OCI-M2 (cell line): ENCODE results near the gene CFAP99.
"Not testable (repeated sequence)": the region's sequence is repeated elsewhere in the genome, so short reads cannot be mapped to it uniquely, and the experiment has no call there.

Experiments
- DNase-seq: peaks from one replicate; lab custom pipeline; 2025; ENCODE audit not compliant: unreplicated experiment; lab: John Stamatoyannopoulos, UW

Gene CFAP99

DNA sequence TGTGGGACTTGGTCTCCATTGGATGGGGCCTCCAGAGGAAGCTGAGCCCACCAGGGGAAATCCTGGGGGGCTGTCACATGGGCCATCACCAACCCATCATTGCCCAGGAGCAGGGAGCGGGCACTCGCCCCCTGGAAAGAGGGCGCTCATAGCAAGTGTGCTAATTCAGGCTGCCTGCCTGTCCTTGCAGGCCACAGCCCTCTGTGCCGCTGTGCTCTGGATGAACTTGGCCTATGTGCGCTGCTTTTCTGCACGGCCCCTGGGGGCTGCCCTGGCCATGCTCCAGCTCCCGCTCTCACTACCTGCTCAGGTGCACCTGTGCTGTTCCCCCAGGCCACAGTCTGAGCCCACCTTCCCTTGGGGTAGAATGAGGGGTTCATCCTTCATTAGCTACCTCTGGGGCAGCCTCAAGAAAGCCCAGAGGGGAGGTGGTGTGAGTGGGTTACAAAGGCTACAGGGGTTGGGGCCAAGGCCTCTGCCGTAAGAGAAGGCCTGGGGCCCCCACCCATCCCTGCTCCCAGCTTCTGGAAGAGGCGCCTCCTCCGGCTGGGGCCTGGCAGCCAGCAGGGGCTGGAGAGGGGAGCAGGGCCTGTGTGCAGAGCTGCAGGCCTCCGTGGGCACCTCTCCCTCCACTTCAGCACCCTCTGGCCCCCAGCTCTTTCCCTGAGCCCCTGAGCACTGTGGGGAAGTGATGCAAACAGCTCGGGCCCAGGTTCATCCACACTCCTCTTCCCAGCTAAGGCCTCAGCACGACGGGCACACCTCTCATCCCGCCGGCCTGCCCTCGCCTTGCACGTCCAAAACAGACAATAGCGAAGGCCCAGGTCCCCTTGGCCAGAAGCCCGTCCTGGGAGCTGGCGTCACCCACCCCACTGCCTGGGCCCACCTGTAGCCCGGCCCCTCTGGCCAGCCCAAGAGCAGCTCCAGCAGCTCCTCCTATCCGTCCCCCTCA, 8.9 kb downstream of the CFAP99 start:
- DNase-seq, result no peak

DNA sequence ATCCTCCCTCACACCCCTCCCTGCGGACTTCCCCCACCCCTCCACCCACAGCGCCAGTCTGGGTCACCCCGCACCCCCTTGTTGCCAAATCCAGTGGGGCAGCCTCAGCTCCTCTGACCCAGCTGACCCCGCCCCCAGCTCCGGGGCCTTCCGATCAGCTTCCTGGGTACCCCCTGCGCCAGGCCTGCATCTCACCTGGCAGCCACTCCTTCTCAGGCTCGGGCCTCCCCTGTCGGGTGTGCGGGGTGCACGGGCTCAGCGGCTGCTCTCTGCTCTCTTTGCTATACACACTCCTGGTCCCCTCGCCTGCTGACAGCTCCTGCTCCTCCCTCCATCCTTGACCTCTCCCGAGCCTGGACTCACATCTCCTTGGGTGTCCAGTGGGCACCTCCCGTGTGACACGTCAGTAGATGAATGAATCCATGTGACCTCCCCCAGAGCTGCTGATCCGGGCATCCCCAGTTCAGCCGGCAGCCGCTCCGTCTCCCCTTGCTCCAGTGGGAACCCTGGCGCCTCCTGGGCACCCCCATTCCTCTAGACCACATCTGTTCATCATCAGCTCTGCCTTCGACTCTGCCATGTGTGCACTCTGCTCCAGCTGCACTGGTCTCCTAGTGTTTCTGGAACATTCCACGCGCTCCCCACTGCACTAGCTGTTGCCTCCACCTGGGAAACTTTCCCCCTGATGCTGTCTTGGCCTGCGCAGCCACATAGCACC, 9.9 kb downstream of the CFAP99 start:
- no peak for DNase-seq

DNA sequence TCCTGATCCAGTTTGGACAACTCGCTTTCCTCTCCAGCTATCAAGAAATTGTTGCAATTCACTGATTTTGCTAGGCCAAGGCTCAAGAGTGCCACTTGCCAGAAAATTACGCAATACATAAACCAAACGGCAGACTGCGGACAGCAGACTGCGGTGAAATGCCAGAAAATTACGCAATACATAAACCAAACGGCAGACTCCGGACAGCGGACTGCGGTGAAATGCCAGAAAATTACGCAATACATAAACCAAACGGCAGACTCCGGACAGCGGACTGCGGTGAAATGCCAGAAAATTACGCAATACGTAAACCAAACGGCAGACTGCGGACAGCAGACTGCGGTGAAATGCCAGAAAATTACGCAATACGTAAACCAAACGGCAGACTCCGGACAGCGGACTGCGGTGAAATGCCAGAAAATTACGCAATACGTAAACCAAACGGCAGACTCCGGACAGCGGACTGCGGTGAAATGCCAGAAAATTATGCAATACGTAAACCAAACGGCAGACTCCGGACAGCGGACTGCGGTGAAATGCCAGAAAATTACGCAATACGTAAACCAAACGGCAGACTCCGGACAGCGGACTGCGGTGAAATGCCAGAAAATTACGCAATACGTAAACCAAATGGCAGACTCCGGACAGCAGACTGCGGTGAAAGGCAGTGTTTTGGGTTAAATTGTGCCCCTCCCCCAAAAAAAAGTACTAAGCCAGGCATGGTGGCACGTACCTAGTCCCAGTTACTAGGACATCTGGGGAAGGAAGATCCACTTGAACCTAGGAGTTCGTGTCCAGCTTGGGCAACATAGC, 11.4 kb downstream of the CFAP99 start:
- not testable (repeated sequence) for DNase-seq

DNA sequence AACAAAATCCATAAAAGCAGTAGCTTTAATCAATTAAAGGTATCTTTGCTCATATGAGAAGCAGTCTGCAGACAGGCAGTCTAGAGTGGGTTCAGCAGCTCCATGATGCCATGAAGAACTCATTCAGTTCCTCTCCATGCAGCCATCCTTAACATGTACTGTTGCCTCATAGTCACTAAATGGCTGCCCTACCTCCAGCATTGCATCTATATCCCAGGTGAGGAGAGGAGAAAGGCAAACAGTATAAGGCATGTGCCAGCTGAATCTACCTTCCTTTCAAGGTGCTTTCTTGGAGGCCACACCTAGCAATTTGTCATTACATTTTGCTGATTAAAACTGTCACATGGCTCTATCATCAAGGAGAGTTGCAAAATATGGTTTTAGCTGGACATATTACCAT, 13.2 kb downstream of the CFAP99 start:
- no peak for DNase-seq

DNA sequence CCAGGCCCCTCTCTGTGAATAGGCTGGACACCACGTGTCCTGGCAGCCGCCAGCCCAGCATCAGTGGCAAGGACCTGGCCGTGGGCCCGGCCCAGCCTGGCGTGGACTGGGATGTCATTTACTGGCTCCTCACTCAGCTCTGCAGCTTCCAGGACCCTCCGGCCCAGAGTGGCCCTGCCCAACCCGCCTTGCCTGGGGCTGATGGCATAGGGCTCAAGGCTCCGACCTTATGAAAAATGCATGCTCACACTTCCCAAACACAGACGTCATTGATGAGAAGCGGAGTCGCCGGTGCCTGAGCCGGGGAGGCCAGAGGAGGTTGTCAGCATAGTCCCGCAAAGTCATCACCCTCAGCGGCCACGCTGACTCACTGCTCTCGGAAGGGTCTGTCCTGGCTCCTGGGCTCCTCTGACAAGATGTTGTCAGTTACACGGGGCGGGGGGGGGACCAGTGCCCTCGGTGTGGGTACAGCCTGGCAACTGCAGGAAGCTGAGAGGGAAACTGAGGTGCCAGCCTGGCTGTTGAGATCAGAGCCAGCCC, 14.3 kb downstream of the CFAP99 start:
- no peak for DNase-seq

DNA sequence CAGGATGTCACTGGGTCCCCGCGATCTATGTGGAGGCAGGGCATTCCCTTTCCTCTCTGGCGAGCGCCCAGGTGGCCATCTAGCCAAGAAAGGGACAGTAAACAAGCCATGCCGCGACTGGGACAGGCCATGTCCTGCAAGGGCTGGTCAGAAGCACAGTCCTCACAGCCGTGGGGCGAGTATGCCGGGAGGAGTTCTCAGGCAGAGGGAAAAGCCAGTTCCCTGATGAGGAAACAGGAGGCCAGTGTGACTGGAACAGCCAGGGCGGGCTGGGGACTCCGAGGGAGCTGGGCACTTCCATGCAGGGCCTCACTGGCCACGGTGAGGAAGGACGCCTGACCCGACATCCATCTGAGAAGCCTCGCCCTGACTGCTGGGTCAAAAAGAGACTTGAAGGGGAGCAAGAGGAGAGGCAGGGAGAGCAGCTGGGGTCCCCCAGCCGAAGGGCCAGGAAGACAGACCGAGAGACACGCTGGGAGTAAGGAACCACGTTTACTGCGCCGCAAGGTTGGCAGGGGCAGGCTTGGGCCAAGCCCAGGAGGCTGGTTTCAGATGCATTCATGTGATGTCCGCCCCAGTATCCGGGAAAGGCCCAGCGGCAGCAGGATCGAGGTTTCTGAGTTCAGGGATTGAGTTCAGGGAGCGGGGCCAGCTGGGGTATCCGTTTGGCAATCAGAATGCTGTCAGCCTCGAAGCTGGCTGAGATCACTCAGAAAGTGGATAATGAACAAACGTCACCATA, 15.0 kb downstream of the CFAP99 start:
- no peak for DNase-seq

DNA sequence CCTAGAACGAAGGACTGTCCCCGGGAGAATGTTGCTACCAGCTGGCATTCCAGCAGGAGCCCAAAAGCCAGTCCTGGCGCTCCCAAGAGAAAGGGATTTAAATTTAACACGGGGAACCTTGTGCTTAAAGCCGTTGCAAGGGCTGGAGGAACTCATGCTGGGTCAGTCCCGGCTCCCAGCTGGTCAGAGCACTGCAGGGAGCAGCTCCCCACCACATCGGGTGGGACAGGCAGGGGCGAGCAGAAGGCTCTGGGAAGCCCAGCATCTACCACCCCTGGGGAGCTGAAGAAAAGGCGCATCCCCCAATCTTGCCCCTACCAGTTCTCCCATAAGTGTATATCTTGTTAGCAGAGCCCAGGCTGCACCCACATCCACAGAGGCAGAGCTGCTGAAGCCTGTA, 15.7 kb downstream of the CFAP99 start:
- no peak for DNase-seq

DNA sequence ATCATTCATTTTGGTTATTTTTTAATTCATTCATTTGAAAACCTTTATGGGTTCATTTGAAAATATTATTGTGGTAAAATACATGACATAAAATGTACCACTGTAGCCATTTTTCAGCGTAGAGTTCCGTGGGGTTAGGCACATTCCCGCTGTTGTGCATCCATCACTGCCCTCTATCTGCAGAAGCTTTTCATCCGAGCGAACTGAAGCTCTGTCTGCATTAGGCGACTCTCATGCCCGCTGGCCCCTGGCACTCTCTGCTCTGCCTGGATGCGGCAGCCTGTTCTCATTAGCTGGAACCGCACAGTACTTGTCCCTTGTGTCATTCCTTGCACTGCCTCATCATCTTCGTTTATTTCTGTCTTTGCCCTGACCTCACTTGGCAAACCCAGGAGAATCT, 17.5 kb downstream of the CFAP99 start:
- DNase-seq, result no peak

DNA sequence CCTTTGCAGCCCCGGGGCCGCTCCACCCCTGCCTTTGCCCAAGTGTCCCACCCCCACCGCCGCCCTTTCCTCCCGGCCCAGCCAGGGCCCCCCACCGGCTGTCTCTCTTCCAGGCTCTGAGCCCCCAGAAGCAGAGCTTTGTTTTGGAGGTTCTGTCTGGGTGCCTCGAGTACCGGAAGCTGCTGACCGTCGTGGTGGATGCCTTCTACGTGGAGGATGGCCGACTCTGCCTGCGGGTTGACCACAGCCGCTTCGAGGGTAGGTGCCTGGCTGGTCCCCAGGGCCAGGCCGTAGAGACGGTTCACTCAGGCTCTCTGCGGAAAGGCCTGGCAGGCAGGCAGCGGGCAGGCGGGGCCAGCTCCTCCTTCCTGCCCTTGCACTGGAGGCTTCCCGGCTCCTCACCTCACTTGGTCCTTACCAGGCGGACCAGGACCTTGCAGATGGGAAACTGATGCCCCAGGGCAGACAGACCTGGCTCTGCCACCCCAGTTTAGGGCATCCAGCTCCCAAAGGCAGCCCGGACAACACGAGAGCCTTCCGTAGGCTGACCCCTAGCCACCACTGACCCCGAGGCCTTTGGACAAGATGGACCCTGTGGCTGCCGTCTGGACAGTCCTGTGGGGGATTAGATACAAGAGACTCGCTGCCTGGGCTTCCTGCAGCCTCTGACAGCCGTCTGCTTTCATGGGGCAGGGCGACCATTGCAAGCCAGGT, 18.2 kb downstream of the CFAP99 start:
- DNase-seq, result no peak

DNA sequence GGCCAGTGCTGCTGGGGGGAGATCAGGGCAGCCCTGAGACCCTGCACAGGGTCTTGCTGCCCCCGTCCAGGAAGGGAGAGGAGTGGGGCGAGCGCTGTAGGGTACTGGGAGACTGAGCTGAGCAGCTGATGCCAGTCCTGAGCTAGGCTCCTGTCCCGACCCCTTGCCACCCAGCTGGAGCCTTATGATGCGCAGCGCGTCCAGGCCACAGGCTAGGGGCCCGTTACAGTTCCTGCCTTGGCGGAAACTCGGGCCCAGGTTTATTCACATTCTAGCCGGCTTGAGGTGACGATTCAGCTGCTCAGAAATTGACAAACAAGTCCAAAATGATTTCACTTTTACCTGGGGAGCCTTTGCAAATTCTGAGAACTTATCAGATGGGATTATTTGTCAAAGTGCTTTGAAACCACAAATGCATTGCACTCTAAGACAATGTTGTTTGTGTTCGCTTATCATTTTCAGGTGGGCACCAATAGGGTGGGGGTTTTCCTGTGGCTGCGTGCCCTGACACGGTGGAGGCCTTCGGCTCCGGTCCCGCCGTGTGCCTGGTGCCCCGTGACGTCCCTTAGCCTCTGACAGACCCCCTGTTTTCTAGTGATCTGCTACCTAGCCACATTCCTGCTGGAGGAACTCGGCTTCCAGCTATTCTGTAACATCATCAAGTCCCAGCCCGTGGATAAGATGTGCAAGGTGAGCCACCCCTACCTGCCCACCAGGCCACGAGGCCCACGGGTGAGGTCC, 18.9 kb downstream of the CFAP99 start:
- DNase-seq, result no peak

DNA sequence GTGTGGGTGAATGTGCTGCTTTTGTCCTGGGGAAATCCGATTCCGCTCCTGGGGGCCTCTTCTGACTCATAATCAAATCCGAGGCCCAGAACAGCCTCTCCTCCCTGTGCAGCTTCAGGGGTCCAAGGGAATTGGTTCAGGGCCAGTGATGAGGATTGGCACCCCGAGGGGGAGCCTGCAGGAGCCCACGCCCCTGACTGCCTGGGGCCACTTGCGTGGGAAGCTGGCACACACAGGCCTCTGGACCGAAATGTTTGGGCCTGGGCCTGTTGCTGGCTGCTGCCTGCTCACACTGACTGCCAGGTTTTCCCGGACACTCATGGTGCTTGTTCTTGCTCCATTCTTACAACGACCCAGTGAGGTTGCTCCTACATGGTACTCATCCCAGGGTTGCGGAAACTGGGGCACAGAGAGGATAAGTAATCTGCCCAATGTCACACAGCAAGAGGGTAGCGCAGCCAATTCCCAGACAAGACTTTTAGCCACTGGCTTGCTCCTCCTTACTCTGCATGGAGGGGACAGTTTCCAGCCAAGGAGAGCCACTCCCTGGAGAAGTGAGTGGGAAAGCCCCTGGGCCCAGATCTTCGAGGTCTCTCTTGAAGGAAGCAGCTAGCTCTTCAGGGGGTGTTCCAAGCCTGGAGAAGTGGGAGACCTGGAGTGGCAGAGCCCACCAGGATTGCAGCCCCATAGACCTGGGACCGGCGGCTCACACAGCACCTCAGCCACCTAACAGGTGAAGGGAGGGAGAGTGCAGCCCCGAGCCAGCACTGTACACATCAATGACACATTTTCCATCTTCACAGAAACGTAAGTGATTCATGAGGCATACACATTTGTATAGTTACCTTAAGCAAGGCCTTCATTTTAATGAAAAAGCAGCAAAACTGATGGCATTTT, 20.3 kb downstream of the CFAP99 start:
- no peak for DNase-seq

DNA sequence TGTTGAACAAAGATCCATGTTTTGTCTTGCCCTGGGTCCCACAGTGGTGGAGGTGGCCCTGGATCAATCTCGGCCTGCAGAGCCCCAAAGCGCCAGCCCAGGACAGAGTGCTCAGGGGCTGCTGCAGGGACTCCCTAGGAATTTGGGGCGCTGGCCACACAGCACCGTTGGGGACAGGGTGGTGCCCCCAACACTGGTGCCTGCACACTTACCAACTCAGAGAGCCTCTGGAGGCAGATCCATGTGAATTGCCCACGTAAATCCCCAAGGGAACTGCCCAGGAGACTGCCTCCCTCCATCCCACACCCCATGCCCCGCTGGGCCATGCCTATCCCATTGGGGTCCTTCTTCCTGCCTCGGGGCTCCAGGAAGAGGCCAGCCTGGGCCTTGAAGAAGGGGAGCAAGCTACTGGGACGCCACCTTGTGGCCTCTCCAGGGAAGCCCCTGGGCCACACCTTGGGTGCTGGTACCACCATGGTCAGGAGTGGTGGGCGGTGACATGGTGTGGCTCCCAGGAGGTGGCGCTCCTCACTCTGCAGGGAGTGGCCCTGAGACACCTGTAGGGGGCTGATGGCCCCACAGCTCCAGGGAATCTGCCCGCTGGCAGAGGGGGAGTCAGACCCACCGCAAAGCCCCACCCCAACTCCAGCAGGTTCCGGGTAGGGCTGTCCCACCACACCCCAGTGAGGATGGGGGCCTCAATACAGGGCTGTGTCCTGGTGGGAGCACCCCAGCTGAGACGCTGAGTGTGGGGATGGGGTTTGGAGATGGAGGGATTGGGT, 22.8 kb downstream of the CFAP99 start:
- no peak for DNase-seq

DNA sequence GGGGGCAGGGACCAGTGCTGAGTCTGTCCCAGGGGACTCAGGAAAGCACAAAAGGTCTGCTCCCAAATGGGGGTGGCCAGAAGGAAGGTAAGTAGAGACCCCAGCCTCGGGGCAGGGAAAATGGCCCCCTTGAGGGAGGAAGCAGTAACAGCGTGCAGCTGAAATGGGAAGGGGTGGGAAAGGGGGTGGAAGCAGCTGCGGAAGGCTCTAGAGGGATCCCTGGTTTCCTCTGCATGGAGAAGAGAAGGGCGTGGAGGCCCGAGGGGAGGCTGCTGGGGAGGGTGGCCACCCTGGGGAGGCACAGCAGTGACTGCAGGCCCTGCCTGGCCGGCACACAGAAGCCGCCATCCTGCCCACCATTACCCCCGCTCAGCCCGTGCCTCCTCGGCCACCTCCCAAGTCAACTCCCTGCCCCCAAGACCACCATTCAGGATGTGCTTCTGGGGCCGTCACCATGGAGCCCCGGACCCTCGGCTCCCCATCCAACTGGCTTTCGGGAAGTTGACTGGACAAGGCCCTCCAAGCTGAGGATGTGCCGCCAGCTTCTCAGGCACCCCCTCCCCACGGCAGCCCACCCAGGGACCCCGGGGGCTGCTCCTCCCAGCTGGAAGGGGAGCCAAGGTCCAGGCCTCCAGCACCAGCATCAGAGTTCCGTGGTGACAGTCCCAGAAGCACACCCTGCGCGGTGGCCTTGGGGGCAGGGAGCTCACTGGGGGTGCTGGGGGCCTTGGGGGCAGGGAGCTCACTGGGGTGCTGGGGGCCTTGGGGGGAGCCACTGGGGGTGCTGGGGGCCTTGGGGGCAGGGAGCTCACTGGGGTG, 23.6 kb downstream of the CFAP99 start:
- DNase-seq, result no peak

DNA sequence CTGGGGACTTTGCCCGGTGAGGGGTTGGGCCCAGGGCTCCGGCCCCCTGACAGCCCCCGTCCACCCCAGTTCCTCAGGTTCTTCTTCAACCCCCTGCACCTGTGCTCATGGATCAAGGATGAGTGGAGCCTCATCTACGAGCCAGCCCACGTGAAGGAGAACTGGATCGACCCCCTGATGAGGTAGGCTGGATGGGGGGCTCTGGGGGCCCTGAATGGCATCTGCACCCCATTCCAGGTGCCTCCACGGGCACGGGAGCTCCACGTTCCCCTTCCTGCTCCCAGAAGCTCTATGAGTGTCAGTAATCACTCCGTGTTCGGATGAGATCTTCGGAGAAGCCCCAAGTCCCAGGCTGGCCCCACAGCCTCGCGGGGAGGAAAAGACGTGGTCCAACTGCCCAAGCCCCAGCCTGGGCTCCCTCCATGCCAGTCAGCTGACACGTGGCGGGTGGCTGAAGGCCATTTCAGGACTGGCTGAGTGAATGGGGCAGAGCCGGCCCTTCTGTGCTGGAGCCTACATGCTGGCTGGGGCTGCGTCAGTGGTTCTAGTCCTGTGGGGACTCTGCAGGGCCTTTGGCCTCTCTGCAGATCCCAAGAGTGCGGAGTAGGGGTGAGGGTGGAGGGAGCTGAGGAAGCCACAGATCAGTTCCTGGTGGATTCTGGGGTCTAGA, 24.4 kb downstream of the CFAP99 start:
- DNase-seq, result no peak

DNA sequence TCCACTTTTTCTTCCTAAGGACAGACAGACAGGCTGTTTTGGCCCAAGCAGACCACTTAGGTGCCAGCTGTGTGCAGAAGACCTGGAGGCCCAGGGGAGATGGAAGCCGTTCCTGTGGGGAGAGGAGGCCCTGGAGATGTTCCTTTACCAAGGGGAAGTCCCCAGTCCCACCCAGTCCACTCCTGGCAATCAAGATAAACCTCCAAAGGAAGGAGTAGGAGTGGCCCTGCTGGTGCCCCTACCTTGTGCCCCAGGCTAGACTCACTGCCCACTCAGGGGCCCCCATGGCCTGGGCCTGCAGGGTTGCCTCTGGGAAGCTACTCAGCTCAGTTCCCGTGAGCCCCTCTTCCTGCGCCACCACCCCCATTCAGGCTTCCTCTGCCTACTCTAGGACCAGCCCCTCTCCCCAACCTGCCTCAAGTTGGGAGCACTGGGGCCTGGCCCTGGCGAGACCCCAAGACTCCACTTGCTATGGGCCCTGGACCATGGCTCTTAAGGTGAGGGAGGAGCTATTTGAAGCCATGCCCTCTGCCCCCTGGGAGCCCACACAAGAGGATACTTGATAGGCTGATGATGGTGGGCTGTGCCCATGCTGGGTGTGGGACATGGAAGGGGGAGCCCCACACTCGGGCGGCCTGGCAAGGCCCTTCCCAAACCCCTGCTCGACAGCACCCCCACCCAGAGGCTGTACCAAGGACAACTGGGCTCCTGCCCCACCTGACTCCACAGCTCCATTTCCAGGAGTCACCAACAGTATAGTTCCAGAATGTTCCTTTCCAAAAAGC, 25.4 kb downstream of the CFAP99 start:
- no peak for DNase-seq
